ENCODE measurements around the gene PRPF40A. TPM values are rescaled to one million over a fixed set of nuclear protein-coding genes. Genes with fewer than 3 reads are reported as not detected.
A peak's percentile ranks its signal among the peaks of the same experiment; 100 is the strongest.
"Not testable (repeated sequence)": the region's sequence is repeated elsewhere in the genome, so short reads cannot be mapped to it uniquely, and the experiment has no call there.

The PRPF40A gene
- total RNA-seq, 4 donors from 2014 or later: 69.0 to 125 (median 81.7) TPM

- TF ChIP-seq, protein P1, sequence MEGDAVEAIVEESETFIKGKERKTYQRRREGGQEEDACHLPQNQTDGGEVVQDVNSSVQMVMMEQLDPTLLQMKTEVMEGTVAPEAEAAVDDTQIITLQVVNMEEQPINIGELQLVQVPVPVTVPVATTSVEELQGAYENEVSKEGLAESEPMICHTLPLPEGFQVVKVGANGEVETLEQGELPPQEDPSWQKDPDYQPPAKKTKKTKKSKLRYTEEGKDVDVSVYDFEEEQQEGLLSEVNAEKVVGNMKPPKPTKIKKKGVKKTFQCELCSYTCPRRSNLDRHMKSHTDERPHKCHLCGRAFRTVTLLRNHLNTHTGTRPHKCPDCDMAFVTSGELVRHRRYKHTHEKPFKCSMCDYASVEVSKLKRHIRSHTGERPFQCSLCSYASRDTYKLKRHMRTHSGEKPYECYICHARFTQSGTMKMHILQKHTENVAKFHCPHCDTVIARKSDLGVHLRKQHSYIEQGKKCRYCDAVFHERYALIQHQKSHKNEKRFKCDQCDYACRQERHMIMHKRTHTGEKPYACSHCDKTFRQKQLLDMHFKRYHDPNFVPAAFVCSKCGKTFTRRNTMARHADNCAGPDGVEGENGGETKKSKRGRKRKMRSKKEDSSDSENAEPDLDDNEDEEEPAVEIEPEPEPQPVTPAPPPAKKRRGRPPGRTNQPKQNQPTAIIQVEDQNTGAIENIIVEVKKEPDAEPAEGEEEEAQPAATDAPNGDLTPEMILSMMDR (IDR thresholded peaks at IDR 0.05): no peak
- ATAC-seq (ENCODE audit: low FRiP score) (no peak), DNase-seq (ENCODE audit: low spot score) (no peak)
Observed at GRCh38 chr2:152729844-152730243, 12.6 kb upstream of the PRPF40A start.

DNA sequence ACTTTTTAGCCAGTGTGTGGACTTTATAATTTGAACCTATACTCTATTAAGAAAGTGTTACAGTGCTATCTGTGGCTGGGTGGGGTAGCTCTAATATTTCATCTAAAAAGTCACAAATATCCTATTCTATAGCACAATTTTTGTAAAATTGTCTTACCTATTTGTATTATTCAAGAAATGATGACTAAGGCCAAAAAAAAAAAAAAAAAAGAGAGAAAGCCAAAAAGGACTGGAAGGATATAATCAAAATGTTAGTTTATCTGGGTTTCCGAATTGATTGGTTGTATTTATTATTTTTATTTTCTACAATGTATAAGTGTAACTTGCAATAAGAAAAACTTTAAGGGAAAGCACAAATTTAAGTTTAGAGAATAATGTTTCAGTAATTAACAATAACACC lies 6.7 kb upstream of the PRPF40A start:
- TF ChIP-seq, protein P1 (IDR thresholded peaks at IDR 0.05): no peak
- ATAC-seq (ENCODE audit: low FRiP score): no peak

DNA sequence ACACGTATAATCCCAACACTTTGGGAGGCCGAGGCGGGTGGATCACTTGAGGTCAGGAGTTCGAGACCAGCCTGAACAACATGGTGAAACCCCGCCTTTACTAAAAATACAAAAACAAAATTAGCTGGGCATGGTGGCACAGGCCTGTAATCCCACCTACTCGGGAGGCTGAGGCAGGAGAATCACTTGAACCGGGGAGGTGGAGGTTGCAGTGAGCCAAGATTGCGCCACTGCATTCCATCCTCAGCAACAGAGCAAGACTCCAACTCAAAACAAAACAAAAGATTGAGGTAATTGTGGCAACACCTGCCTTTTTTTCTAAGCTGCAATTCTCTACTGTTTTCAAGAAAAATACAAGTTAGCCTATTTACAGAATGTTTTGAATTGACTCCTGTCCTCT lies 5.4 kb upstream of the PRPF40A start:
- ATAC-seq (ENCODE audit: low FRiP score); DNase-seq (ENCODE audit: low spot score): not testable (repeated sequence)

More for the DNA sequence above, 6.7 kb upstream of the PRPF40A start:
- no peak for DNase-seq (ENCODE audit: low spot score)

GRCh38 chr2:152720794-152721193 lies 3.5 kb upstream of the PRPF40A start:
- ATAC-seq (ENCODE audit: low FRiP score) (no peak), DNase-seq (ENCODE audit: low spot score) (no peak)
- TF ChIP-seq, protein P1 (IDR thresholded peaks at IDR 0.05): no peak

GRCh38 chr2:152718909-152719645 lies 1.8 kb upstream of the PRPF40A start:
- no peak for ATAC-seq (ENCODE audit: low FRiP score)
- no peak for DNase-seq (ENCODE audit: low spot score)
- TF ChIP-seq, protein P1 (IDR thresholded peaks at IDR 0.05): no peak

- TF ChIP-seq, protein P1 (IDR thresholded peaks at IDR 0.05): no peak
- peak; percentile 84 for ATAC-seq (ENCODE audit: low FRiP score)
- peak; percentile 68 for DNase-seq (ENCODE audit: low spot score)
Observed at GRCh38 chr2:152718076-152718908, 1.0 kb upstream of the PRPF40A start, which contains the start of gene ARL6IP6. Gene ARL6IP6, plus strand, starts transcription at chr2:152718620. Its CDS starts 5 bp downstream, at chr2:152718625.

GRCh38 chr2:152716805-152717227 lies 445 bp downstream of the PRPF40A start:
- DNase-seq (ENCODE audit: low spot score) (no peak), ATAC-seq (ENCODE audit: low FRiP score) (peak; percentile 5)
- TF ChIP-seq, protein P1 (IDR thresholded peaks at IDR 0.05): no peak

Measured in omental fat pad (tissue), 4 donors.